K562 (cell line): ENCODE measurements around the gene PNPLA7. TPM values are rescaled to one million over a fixed set of nuclear protein-coding genes. Genes with fewer than 3 reads are reported as not detected.

Experiments
- ATAC-seq: fragments of 200-7000 bp; cut with Tn5 transposase; 3 replicates; pipeline ENCODE4 v1.9.1; 2020; ENCODE audit warnings: moderate library complexity
- BruUV-seq: library from RNA; stranded (reverse); fragments of 400-500 nt; replicated peaks from 2 replicates; lab custom pipeline; 2021; lab: Mats Ljungman, UMichigan
- CTCF ChIA-PET: fragments of 300-600 bp; formaldehyde crosslinking; extraction: SDS; loops from one replicate; lab custom pipeline; 2021; ENCODE audit warnings: low intra/inter-chr PET ratio; lab: Yijun Ruan, JAX
- POLR2A ChIA-PET: fragments of 300-600, 350-650 bp; sonication (Branson Sonifier 250); formaldehyde crosslinking; extraction: SDS; loops from one replicate; lab custom pipeline; 2021; ENCODE audit warnings: antibody characterized with exemption, inconsistent platforms; lab: Yijun Ruan, JAX
- DNase-seq, 4 experiments: peaks; one replicate each; pipeline versions ENCODE4 v3.0.0 to v3.0.0-alpha.2; 2011 to 2018; ENCODE audit warnings: low spot score in 3 of 4, mixed read lengths in 3 of 4; ENCODE audit errors: extremely low read depth in 1 of 4
- FAIRE-seq: peaks from 2 replicates; lab custom pipeline; 2011; peaks lifted over from hg19 to GRCh38; lab: Jason Lieb, UNC
- H2AFZ ChIP-seq: 2 replicates; pipeline ENCODE4 v1.6.0; 2011; ENCODE audit warnings: low read depth, low read length, control low read depth, inconsistent platforms
- H3K27ac ChIP-seq: fragments of 200-600 bp; 3 replicates; pipeline ENCODE4 v1.8.0; 2011; ENCODE audit warnings: low read depth, mild to moderate bottlenecking, control low read depth, inconsistent platforms, low read length, moderate library complexity, mixed read lengths; ENCODE audit errors: extremely low read depth
- H3K27me3 ChIP-seq, 2 experiments: fragments of 300-600 bp in 1 of 2; 2 replicates in 1 of 2; 3 replicates in 1 of 2; pipeline versions ENCODE4 v1.6.0 to v1.8.0; 2011; ENCODE audit warnings: inconsistent platforms in 2 of 2, low read length in 2 of 2, mild to moderate bottlenecking in 1 of 2, mixed read lengths in 1 of 2, moderate library complexity in 1 of 2; ENCODE audit not compliant: control insufficient read depth in 2 of 2, insufficient read depth in 2 of 2
- H3K36me3 ChIP-seq: fragments of 300-600 bp; 3 replicates; pipeline ENCODE4 v1.8.0; 2011; ENCODE audit warnings: mild to moderate bottlenecking, low read length, inconsistent platforms; ENCODE audit not compliant: control insufficient read depth, insufficient read depth
- H3K4me1 ChIP-seq, 2 experiments: fragments of 200-600 bp in 1 of 2; replicated peaks in 1 of 2; 2 replicates in 1 of 2; 3 replicates in 1 of 2; pipeline versions ENCODE4 v1.5.1 to v1.8.0; 2011; ENCODE audit warnings: inconsistent platforms in 2 of 2, low read length in 2 of 2, mild to moderate bottlenecking in 1 of 2, mixed read lengths in 1 of 2, moderate library complexity in 1 of 2; ENCODE audit not compliant: control insufficient read depth in 2 of 2, insufficient read depth in 2 of 2
- H3K4me2 ChIP-seq: 2 replicates; pipeline ENCODE4 v1.6.1; 2011; ENCODE audit warnings: low read length, control low read depth, inconsistent platforms, mixed read lengths; ENCODE audit not compliant: insufficient read depth
- H3K4me3 ChIP-seq: fragments of 200-600 bp; sonication (generic), shearing (Covaris generic); 2 replicates; pipeline ENCODE4 v1.5.1; 2016; ENCODE audit warnings: control low read depth, inconsistent platforms
- H3K79me2 ChIP-seq: fragments of 200-600 bp; 3 replicates; pipeline ENCODE4 v1.8.0; 2011; ENCODE audit warnings: low read length, inconsistent platforms; ENCODE audit not compliant: control insufficient read depth, insufficient read depth
- H3K9ac ChIP-seq, 2 experiments: 2 replicates each; pipeline versions ENCODE4 v1.6.0 to v1.6.1; 2011; ENCODE audit warnings: low read depth in 2 of 2, low read length in 2 of 2, control low read depth in 1 of 2, inconsistent platforms in 1 of 2, mild to moderate bottlenecking in 1 of 2, mixed read lengths in 1 of 2; ENCODE audit not compliant: insufficient read depth in 1 of 2
- H3K9me1 ChIP-seq: one replicate; pipeline ENCODE4 v1.6.0; 2011; ENCODE audit warnings: inconsistent platforms, mild to moderate bottlenecking, low read length, moderate library complexity; ENCODE audit not compliant: control insufficient read depth, insufficient read depth
- H3K9me3 ChIP-seq: replicated peaks from 2 replicates; pipeline ENCODE4 v1.5.1; 2011; ENCODE audit warnings: low read depth, low read length, inconsistent platforms; ENCODE audit not compliant: control insufficient read depth, insufficient read depth
- H4K20me1 ChIP-seq: replicated peaks from 2 replicates; pipeline ENCODE4 v1.6.1; 2011; ENCODE audit warnings: low read length, inconsistent platforms, mixed read lengths; ENCODE audit not compliant: control insufficient read depth, insufficient read depth
- C11orf30 ChIP-seq: fragments of 450-650 bp; IDR thresholded peaks from 2 replicates; pipeline ENCODE4 v1.6.1; 2016; ENCODE audit warnings: low read depth, mild to moderate bottlenecking
- CBFB ChIP-seq: sonication (generic); formaldehyde crosslinking; IDR thresholded peaks from 2 replicates; pipeline ENCODE4 v1.4.0; 2020; ENCODE audit warnings: mild to moderate bottlenecking, missing genetic modification reagents
- CREBBP ChIP-seq: IDR thresholded peaks from one replicate; pipeline ENCODE4 v1.6.1; 2012; ENCODE audit warnings: low read depth, mild to moderate bottlenecking, control low read depth, inconsistent platforms, low read length
- HMGN3 ChIP-seq: IDR thresholded peaks from 2 replicates; pipeline ENCODE4 v1.6.1; 2011; ENCODE audit warnings: borderline replicate concordance, low read depth, mild to moderate bottlenecking, mixed read lengths, low read length; ENCODE audit not compliant: insufficient read length; ENCODE audit errors: extremely low read depth
- NR2C1 ChIP-seq, 2 experiments: fragments of 450-650 bp; IDR thresholded peaks; 2 replicates each; pipeline ENCODE4 v1.6.1; 2017; ENCODE audit warnings: mild to moderate bottlenecking in 2 of 2, antibody characterized with exemption in 1 of 2, inconsistent platforms in 1 of 2, missing compliant biosample characterization in 1 of 2, missing genetic modification characterization in 1 of 2
- RBFOX2 ChIP-seq: fragments of 200-400 bp; formaldehyde crosslinking; IDR thresholded peaks from 2 replicates; pipeline ENCODE4 v1.6.1; 2017; ENCODE audit warnings: low read depth, mild to moderate bottlenecking, low read length, moderate library complexity
- RBM22 ChIP-seq: fragments of 200-400 bp; formaldehyde crosslinking; IDR thresholded peaks from 2 replicates; pipeline ENCODE4 v1.6.1; 2018; ENCODE audit warnings: low read length, low read depth; ENCODE audit not compliant: poor library complexity, severe bottlenecking
- SP1 ChIP-seq: sonication (generic); formaldehyde crosslinking; IDR thresholded peaks from 2 replicates; pipeline ENCODE4 v1.8.1; 2022; ENCODE audit warnings: mild to moderate bottlenecking, missing genetic modification reagents
- SREBF2 ChIP-seq: sonication (generic); formaldehyde crosslinking; IDR thresholded peaks from 2 replicates; pipeline ENCODE4 v1.4.0; 2020; ENCODE audit warnings: mild to moderate bottlenecking, missing genetic modification reagents
- SUPT5H ChIP-seq: fragments of 450-650 bp; IDR thresholded peaks from 2 replicates; pipeline ENCODE4 v1.6.1; 2016
- TFAM ChIP-seq: fragments of 250-450 bp; sonication (Bioruptor Pico); conservative IDR thresholded peaks from 2 replicates; pipeline ENCODE4 v1.5.0; 2021; ENCODE audit warnings: mild to moderate bottlenecking, moderate library complexity
- ZNF282 ChIP-seq: sonication (generic); formaldehyde crosslinking; IDR thresholded peaks from 2 replicates; pipeline ENCODE4 v1.8.1; 2023; ENCODE audit warnings: missing genetic modification reagents
- ZNF3 ChIP-seq: fragments of 250-450 bp; sonication (Bioruptor Pico); IDR thresholded peaks from 2 replicates; pipeline ENCODE4 v1.5.0; 2021; ENCODE audit warnings: mild to moderate bottlenecking, moderate library complexity
- ZNF75A ChIP-seq: fragments of 450-650 bp; formaldehyde crosslinking; IDR thresholded peaks from 2 replicates; pipeline ENCODE4 v1.4.0; 2020; ENCODE audit warnings: mild to moderate bottlenecking
- WGBS: fragments of 100-300 bp; shearing (Covaris generic); methylation state at CpG from one replicate; pipeline ENCODE4 v1.1.6; 2016; ENCODE audit warnings: low coverage, mixed read lengths; ENCODE audit not compliant: insufficient coverage; ENCODE audit errors: missing lambda C conversion rate; 5-methylcytosine and 5-hydroxymethylcytosine counted together
- in situ Hi-C: fragments of 300-500 bp; cut with MboI; formaldehyde crosslinking; loops from 4 replicates; pipeline ENCODE4 v1.15.0; 2018; ENCODE audit warnings: inconsistent platforms, mixed read lengths
- intact Hi-C: fragments of 100-400 bp; cut with micrococcal nuclease; formaldehyde crosslinking; loops from 2 replicates; pipeline ENCODE4 v1.14.2; 2022
- polyA plus RNA-seq, 8 experiments: library from polyadenylated mRNA; depleted of rRNA in 4 of 8; stranded (reverse) in 5 of 8; unstranded in 3 of 8; fragments of >200 nt; fragmentation: Nextera tagmentation in 2 of 8; fragmentation: Illumina TruSeq in 1 of 8; extraction: Ambion mirVana in 2 of 8; extraction: Trizol in 1 of 8; gene quantifications; 2 replicates each; pipeline versions ENCODE4 v1.2.1 to v1.2.3, GENCODE V29; 2011 to 2014; ENCODE audit warnings: inconsistent platforms in 1 of 8, missing spikeins in 1 of 8
- total RNA-seq, 7 experiments: library from RNA; depleted of rRNA in 6 of 7; stranded (reverse); fragments of >200 nt in 6 of 7; fragmentation: Illumina TruSeq in 2 of 7; extraction: Trizol in 2 of 7; gene quantifications; 2 replicates each; pipeline versions ENCODE4 v1.2.1 to v1.2.3, GENCODE V29; 2011 to 2021; ENCODE audit warnings: low replicate concordance in 1 of 7
- TF ChIP-seq, protein P1 (sequence below): sonication (generic); formaldehyde crosslinking; IDR thresholded peaks from 2 replicates; pipeline ENCODE4 v1.9.0; 2022; ENCODE audit warnings: mild to moderate bottlenecking, missing genetic modification reagents

The PNPLA7 gene
- total and polyA plus RNA-seq, 9 of the 15 experiments (the other 6 are each of a cell fraction or from before 2014, with no cell fraction given) = 0.01 to 0.85 (median 0.19) TPM; not detected in 1

DNA sequence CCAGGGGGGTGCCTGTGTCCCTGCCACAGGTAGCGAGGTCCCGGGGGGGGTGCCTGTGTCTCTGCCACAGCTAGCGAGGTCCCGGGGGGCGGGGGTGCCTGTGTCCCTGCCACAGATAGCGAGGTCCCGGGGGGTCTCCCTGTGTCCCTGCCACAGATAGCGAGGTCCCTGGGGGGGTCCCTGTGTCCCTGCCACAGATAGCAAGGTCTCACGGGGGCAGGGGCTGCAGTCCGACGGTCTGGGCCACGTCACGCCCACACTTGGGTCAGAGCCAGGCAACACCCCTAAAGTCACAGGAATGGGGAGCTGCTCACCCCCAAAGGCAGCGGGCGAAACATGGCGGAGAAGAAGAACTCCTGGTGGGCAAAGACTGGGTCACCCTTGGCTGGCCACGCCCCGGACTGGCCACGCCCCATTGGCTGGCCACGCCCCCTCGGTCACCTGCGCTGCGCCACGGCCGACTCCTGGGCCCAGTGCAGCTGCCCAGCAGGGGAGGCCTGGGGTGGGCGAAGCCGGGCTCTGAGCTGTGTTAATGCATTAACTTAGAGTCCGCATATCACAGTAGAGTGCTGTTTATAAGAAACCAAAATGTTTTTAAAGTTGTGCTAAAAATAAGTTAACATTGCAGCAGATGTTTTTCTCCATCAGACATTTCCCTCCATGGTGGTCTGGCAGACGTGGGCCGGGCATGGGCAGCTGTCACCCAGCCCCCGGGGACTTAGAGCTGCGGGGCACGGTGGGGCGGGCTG is 120.1 kb downstream of the PNPLA7 start (continued):
- TF ChIP-seq, protein P1, sequence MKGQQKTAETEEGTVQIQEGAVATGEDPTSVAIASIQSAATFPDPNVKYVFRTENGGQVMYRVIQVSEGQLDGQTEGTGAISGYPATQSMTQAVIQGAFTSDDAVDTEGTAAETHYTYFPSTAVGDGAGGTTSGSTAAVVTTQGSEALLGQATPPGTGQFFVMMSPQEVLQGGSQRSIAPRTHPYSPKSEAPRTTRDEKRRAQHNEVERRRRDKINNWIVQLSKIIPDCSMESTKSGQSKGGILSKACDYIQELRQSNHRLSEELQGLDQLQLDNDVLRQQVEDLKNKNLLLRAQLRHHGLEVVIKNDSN = peak; percentile 69
- TF ChIP-seq TFAM (CRISPR knock-in tag) (no peak), SP1 (CRISPR knock-in tag) (peak; percentile 78), SUPT5H (peak; percentile 46; the same call in 1 of the 2 replicates), HMGN3 (peak; percentile 94)

GRCh38 chr9:137429546-137429890 is 120.7 kb downstream of the PNPLA7 start:
- no peak for FAIRE-seq
- H3K4me1 ChIP-seq = peaks cover 17 to 84% of the 10 kb centered on the region in 2 experiments
- H3K36me3 ChIP-seq = no peaks in the 10 kb centered on the region
- peak overlapping the region; percentile 81; the same call in 1 of the 2 replicates for H3K4me2 ChIP-seq
- BruUV-seq = no TSS peak
- no peak for DNase-seq
- no peaks in the 10 kb centered on the region for H3K9me1 ChIP-seq
- 24% methylated on average over 10 of the region's 14 CpGs for WGBS
- H3K4me3 ChIP-seq = no peak overlapping the region
- no peaks in the 10 kb centered on the region for H3K27me3 ChIP-seq
- intact Hi-C loops = loop anchor here (10.0 kb wide), 1 partner anchor 125 kb away; the partner anchor contains the start of gene NRARP
- no peak overlapping the region for H2AFZ ChIP-seq
- in situ Hi-C loops = no loop called here
- POLR2A ChIA-PET = no interaction called here
- no peaks in the 10 kb centered on the region for H3K79me2 ChIP-seq
- H3K27ac ChIP-seq = no peak overlapping the region
- peak overlapping the region in 1 of 2 experiments; percentile 89; a peak in 2 of 4 replicates for H3K9ac ChIP-seq
- no peaks in the 10 kb centered on the region for H4K20me1 ChIP-seq
- no peaks in the 10 kb centered on the region for H3K9me3 ChIP-seq
- ATAC-seq = no peak
- CTCF ChIA-PET = no interaction called here
- no peak for TF ChIP-seq RBM22
- no peak for TF ChIP-seq CBFB (CRISPR knock-in tag)
- no peak for TF ChIP-seq C11orf30
- TF ChIP-seq CREBBP = no peak
- no peak for TF ChIP-seq RBFOX2
- no peak for TF ChIP-seq ZNF75A
- no peak for TF ChIP-seq SREBF2 (CRISPR knock-in tag)
- TF ChIP-seq ZNF3 (CRISPR knock-in tag) = no peak
- TF ChIP-seq ZNF282 (CRISPR knock-in tag) = no peak
- TF ChIP-seq NR2C1 (IDR thresholded peaks at IDR 0.05) = no peak
- no peak for TF ChIP-seq NR2C1 (tag; IDR thresholded peaks at IDR 0.05)
